HG02938 (cell line): ENCODE results near the gene COL12A1.

Source experiments
- ATAC-seq: cut with Tn5 transposase; IDR thresholded peaks from one replicate; pipeline ENCODE4 v1.9.1; 2021; ENCODE audit warnings: mild to moderate bottlenecking, moderate library complexity; ENCODE audit not compliant: unreplicated experiment

Gene COL12A1

DNA sequence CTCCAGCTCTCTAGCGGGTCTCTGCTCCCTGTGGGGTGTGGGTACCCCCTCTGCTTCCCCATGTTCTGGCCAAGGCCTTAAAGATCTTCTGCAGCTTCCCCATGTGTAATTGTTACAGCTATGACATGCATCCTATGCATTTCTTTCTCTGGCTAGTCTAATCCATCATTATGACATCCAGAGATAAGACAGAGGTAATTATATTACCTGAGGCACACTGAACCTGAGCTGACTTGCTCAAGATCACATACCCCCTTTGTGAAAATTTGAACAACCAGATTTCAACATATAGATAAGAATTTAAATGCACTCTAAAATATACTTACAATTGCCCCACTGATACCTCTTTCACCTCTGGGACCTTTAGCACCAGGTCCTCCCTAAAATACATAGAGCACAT, 102.4 kb downstream of the COL12A1 start:
- no peak for ATAC-seq

DNA sequence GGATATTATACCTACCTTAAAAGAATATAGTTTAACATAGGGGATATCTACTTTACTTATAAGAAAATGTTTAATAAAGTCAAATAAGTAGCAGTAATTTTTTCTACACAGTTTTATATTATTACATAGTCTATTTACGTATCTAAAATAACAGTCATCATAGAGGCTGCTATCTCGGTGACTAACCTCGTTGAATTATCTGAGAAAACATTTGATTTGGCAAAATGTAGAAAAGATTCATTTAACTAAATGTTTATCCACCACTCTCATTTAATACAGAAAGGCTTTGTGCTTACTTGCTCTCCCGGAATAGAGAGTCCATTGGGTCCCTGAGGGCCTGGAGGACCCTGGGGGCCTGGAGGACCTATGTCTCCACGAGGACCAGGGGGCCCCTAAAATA, 103.6 kb downstream of the COL12A1 start:
- ATAC-seq: no peak

DNA sequence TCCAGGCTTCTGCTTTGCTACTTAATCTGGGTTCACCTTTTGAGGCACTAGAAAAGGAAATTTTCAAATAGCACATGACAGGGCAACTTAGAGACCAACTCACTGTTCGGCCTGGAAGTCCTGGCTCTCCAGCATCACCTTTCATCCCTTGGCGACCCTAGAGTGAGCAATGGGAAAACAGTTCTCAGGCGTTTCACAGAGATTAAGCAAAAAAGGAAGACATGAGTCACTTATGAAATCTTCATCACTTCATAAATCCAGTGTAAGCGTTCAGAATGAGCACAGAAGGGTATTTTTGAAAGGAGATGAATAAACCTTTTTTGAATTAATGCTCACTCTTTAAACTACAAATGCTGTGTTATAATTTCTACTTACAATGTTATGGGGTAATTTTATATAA, 104.0 kb downstream of the COL12A1 start:
- no peak for ATAC-seq

DNA sequence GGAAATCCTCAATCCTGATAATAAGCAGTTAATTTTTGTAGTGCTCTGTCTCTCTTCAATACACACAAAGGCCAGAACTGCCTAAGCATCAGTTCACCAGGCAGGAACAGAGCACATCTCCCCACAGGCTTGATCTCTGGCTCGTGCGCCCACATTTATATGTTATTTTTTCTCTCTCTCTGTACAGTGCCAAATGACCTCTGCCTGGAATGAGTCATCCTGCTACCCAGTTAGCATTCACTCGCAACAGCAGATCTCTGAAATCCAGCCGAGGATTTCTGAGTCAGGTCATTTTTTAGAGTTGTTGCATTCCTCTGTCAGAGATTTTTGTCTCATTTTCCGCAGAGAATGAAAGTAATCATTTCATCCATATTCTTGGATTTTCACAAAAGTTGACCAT, 107.1 kb downstream of the COL12A1 start:
- ATAC-seq: no peak

DNA sequence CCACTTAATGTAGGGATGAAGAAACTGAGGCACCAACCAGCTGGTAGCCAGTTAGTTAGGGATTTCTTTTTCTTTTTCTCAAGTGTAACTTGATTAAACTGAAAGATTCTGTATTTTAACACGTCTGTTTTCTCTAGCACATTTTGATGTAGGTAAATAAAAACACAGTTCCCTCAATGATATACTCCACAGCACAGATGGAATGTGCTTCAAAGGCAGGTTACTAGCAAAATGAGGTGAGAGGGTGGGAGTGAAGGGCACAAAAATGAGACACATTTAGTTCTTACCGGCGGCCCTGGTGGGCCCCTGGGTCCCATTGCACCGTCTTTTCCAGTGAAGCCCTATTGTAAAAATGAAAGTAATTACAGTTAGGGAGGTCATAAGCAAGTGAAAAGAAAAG, 108.9 kb downstream of the COL12A1 start:
- no peak for ATAC-seq

DNA sequence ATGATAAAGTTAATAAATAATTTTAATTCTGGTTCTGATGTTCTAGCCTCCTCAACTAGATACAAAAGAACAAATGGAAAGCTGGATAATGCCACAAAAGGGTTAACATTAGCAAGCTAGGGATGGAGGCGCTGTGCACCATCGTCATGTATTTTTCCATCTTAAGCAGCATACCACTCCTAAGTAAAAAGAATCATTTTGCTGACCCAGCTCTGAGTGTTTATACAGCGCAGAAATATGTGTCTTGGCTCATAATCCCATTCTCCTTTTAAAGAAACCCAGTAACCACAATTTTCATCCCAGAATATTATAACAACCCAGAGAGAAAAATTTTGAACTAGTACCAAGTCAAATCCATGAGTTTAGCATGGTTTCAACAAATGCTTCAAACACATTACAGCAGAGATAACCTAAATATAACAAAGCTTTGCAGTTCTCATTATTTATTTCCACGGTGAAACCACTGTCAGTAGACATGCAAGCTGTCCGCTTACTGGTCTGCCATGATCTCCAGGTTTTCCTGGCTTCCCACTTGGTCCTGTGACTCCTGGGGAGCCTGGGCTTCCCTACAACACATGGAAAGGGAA, 111.1 kb downstream of the COL12A1 start:
- no peak for ATAC-seq

DNA sequence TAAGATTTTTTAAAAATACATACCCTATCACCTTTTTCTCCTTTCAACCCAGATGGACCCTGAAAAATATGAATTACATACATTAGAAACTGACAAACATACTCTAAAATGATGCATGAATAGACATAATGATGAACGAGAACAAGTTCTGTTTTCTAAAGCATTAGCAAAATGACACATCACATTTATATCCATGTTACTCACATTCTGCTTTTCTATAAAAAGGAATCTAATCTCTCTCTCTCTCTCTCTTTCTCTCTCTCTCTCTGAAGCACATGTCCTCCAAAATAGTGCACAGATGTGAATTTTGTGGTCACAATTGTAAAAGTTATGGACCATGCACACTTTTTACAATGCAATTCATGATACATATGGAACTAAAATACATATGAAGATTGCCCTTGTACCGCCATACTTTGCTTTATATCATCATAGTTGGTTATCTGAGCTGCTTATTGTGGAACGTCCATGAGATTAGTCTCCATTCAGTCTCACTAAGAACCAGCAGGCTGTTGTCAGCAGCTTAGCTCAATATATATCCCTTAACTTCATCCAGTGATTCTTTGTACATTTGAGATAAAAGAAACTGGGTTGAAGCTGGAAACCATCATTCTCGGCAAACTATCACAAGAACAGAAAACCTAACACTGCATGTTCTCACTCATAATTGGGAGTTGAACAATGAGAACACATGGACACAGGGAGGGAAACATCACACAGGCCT, 114.2 kb downstream of the COL12A1 start:
- no peak for ATAC-seq

DNA sequence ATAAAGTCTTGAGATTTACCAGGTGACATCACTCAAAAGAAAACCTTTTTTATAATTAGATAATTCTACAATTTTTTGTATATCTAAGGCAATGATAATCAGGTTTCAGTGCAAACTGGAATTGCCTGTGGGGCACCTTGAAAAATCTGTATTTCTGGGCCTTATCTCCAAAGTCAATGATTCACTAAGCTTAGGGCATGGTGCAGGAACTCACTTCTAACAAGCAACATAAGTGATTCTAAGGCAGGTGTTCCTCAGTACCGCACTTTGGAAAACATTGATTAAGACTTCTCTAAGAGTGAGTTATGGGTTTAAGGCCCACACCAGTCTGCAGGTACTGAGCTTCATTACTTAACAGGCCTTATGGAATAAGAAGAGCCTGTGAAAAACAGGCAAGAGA, 115.3 kb downstream of the COL12A1 start:
- no peak for ATAC-seq

DNA sequence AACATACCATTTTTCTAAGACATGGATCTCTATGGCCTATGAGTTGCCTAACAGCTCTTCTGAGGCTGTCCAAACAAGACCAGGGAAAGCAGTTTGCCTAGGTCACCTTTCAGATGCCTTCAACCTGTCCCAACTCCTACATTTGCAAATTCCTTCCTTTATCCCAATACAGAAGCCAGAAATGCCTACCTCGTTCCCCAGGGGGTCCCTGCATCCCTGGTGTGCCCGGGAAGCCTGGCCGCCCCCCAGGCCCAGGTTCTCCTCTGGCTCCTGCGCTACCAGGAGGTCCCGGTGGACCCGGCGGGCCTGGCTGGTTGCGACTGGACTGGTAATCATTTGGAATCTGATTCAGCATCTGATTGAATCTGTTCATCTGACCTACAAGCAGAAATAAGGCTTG, 115.9 kb downstream of the COL12A1 start:
- ATAC-seq: no peak

DNA sequence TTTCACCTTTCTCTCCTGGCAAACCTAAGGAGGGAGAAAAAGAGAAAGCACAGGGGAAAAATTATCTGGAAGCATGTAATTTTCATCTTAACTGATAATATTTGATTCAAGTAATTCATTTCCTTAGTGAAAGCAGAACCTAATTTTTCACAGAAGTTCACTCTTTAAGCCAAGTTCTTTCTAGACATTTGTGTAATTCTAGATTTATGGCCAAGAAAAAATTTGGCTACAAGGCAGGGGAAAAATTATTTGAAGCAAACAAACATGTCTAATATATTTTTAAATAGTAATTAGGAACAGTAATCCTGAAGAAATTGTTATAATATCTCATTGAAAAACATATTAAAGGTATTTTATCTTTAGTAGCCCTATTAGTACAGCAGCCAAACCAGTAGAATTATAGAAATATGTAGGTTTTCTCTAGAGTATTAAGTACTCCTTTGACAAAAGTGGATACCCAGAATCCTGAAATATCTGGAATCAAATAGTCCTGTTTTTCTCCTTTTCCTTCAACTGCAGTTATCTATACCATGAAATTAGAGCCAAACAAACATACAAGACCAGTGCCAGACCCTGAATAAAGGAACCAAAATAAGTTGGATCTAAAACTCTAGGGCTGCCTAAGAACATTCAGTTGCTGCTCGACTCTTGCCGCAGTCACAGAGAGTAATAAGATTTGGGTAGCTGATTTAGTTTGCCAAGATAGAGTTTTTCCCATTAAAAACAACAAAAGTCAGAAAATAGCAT, 116.5 kb downstream of the COL12A1 start:
- no peak for ATAC-seq

DNA sequence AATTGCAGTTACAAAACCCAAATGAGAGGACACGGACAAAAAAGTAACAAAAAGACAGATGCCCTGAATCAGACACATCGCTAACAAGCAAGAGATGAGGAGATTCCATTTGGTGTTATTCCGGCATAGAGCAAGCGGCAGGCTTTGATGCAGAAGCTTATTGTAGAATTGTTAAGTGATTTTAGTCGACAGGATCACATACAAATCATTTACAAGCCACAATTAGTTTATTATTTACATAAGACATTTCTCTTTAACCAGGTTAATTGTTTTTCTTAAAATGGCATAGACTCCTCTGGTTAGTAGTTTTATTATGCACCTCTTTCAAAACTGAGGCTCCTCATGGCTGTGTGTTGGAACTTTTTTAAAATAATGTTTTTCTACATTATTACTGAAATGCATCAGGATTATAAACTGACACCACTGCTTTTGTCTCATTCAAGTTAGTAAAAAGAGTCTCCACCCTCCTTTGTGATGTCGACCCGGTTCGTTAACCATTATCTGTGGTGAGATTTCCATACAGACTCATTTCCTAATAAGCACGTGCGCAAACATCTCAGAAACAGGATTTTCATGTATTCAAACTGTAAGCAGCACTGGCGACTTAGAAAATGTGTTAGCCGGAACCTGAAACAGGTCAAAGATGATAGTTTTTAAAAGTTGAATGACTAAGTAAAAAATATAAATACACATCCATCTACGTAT, 119.8 kb downstream of the COL12A1 start:
- no peak for ATAC-seq

DNA sequence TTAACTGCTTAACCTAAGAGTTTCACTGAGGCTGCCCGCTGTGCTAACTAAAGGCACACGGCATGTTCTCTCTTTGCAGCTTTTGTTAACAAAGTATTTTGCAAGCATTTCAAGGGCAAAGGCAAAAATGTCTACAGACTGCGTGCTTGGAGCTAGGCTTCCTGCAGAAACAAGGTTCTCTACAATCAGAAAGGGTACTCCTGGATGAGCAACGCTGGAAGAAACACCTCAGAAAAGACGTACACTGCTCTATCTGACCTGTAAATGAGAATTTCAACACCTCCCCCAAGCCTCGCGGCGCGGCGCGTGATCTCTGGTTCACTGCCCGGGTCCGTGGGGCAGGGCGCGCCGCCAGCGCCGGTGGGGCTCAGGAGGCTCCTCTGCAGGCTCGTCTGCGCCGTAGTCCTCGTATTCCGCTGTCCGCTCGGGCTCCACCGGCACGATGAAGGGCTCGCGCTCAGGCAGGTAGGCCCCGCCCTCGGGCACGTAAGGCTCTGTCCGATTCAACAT, 120.9 kb downstream of the COL12A1 start:
- no peak for ATAC-seq

DNA sequence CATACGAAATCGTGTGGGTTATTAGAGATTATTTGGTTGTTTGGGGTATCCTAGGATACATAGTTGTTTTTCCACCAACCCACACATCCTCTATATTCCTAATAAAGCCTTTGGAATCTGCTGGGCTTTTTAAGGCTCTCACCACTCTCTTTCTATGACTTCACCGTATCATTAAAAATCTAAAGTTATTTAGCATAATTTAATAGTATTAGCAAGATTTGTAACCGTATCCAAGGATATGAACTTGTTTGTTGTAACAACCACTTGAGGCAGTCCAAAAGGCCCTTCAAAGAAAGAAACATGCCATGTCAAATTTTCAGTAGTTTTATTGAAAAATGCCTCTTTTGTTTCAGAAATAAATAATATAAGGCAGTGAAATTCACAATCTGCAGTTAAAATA, 121.8 kb downstream of the COL12A1 start:
- no peak for ATAC-seq

DNA sequence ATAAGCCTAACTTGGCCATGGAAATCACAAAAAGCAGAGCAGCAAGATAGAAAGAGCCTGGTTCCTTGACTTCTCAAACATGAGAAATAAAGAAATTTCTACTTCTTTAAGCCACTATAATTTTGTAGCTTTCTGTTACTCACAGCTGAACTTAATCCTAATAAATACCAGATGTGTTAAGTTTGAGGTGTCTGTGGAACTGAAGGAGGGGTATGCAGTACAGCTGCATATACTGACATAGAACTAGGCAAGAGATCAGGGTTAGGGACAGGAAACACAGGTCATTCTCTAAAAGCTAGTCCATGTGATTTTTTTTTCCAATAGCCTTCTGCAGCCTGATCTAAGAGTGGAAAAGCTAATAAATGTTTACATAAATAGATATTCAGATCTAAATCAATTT, 123.9 kb downstream of the COL12A1 start:
- no peak for ATAC-seq

DNA sequence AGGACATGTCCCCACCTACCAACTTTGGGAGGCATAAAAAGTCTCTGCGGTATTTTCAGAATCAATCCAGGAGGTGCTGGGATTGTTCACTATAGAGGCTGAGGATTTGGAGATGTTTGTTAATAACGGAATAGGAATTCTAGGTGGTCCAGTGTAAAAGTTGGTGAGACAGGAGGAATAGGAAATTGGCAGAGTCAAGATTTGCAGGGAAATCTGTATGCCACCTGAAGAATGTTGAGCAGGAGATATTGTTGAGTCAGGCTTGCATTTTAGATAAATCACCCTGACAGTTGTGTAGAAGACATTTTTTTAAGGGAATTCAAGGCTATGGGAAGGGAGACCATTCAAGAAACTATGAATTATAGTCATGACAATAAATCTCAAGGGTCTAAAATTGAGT, 124.8 kb downstream of the COL12A1 start:
- ATAC-seq: no peak

DNA sequence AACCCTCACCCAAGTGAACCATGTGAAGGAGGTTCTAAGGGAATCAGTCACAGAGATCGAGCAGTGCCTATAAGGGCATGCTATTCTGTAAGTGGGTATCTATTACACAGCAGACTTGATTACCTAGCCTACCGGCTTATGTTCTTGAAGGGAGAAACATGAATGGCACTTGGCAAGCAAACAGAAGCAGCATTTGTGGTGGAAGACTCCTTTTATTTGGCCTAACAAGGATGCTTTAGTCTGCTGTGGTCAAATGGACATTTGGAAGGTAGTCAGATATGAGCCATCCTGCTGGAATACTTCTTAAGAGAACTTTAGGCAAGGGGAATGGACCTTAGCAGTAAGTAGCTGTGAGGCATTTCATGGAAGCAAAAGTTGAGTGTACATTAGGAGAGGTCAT, 126.3 kb downstream of the COL12A1 start:
- ATAC-seq: no peak

DNA sequence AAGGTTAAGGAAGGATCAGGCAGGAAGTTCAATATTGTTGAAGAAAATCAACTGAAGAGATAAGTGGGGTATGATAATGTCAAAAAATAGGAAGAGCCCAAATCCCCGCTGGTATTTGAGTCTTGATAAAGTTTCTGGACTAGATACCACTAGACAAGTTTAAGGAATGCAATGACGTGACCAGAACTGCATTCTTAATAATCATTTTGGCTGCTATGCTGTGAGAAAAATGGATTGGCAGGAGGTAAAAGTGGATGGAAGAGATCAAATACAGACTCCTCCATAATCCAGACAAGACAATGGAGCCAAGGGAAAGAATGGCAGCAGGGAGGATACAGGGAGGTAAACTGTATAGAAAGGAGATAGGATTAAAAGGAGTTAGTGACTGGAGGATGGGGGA, 128.2 kb downstream of the COL12A1 start:
- ATAC-seq: no peak

DNA sequence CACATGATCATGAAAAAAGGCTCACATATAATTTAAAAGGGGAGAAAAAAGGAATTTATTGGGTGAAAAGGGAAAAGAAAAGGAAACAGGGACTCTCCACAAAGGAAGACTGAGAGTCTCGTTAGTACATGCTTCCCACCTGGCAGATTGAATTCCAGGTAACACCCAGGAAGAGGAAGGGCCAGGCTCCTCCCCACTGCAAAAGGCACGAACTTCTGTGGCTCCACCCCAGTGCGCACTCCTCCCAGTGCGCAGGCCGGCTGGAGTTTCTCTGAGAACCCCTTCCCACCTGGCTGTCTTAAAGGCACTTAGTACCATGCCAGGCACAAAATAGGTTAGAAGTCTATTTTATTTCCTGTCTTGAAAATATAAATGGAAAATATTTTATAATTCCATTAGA, 129.8 kb downstream of the COL12A1 start:
- no peak for ATAC-seq

DNA sequence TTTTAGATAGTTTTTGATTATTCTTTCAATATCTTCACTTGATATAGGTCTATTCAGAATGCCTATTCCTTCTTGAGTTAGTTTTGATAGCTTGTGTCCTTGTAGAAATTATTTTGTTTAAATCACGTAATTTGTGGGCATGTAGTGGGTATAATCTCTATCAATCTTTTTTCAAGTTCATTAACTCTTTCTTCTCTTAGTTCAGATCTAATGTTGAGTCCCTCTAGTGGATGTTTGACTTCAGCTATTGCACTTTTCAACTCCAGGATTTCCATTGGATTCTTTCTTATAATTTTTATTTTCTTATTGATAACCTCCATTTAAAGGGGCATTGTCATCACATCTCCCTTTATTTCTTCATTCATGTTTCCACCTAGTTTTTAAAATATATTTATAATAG, 135.6 kb downstream of the COL12A1 start:
- no peak for ATAC-seq

DNA sequence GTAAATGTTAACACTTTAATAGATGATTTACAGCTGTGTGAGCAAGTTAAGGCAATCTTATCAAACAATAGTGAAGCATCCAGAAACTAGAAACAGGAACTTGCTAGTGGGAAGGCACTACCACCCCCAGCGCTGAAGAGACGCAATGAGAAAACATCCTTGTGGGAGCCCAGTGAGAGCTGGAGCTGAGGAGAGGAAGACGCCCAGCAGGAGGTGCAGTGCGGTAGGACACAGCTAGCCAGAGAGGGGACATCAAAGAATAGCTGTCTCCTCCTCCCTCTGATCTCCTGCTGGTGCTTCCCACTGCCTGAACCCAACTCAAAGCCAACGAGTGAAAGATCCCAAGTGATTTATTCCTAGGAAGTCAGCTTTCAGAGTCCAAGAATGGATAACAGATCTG, 140.3 kb downstream of the COL12A1 start:
- no peak for ATAC-seq

DNA sequence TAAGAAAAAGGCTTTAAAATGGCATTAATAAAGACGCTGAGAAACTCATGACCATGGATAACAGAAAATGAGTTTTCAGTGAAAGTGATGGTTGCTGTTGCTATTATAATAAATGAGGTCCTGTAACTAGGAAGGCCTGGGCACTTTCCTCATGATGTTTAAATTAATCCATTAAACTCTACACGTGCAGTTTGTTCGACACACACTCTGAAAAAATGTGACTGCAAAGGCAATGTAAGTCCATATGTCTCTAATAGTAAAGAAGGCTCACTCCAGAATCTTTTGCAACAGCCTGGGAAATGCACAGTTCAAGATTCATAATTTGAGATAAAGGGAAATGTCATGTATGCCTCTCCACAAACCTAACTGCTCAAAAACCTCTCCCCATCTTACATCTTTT, 153.4 kb downstream of the COL12A1 start:
- ATAC-seq: no peak

DNA sequence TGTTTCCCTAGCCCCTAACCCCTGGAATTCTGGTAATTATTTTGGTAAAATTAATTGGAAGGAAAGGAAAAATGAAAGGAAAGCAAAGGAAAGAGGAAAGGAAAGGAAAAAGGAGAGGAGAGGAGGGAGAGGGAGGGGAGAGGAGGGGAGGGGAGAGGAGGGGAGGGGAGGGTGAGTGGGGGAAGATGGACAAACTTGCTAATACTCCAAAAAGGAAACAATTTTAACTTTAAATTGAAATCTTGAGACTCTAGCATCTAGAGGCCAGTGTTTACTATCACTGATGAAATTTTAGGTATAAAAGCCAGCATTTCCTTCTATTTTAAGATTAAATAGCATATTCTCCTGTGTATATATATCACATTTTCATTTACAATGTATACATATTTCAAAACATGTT, 156.5 kb downstream of the COL12A1 start:
- ATAC-seq: no peak
